ENCODE data around the gene LRMDA.

- no peak for TF ChIP-seq CTCF (IDR thresholded peaks at IDR 0.05)
- no peak for TF ChIP-seq POLR2AphosphoS5 (IDR thresholded peaks at IDR 0.05)
- no peak for TF ChIP-seq POLR2A (IDR thresholded peaks at IDR 0.05)
- TF ChIP-seq EP300 (IDR thresholded peaks at IDR 0.05; ENCODE audit: low read depth) = no peak
Observed at GRCh38 chr10:75480374-75480773, 49.0 kb downstream of the LRMDA start.

Measured in transverse colon (tissue), 4 donors.